Left ventricle myocardium superior (tissue), 1 donor: ENCODE data around the gene ANKS1A. TPM values are rescaled to one million over a fixed set of nuclear protein-coding genes. Genes with fewer than 3 reads are reported as not detected.
"Not testable (repeated sequence)": the region's sequence is repeated elsewhere in the genome, so short reads cannot be mapped to it uniquely, and the experiment has no call there.

ENCODE experiments used
- ATAC-seq: fragments of 200-7000 bp; cut with Tn5 transposase; one replicate; pipeline ENCODE4 v1.9.1; 2020; ENCODE audit warnings: mild to moderate bottlenecking, moderate library complexity
- DNase-seq: peaks from one replicate; pipeline ENCODE4 v3.0.0-alpha.2; 2020
- intact Hi-C: fragments of 100-400 bp; cut with micrococcal nuclease; formaldehyde crosslinking; loops from one replicate; pipeline ENCODE4 v1.11.0; 2022
- long read RNA-seq: library from polyadenylated mRNA; unstranded; transcript quantifications from one replicate; pipeline ENCODE4 v2.0.0, GENCODE V29; 2021
- total RNA-seq: library from RNA; stranded (reverse); fragmentation: NEBNext Ultra II Directional; extraction: Animal tissue kit (Norgen Biotek cat#: 25700); gene quantifications from one replicate; pipeline ENCODE4 v1.2.1, GENCODE V29; 2021
- donor health status: DM: no; HTN: yes; CAD: no; lungs with severe emphysema.

ANKS1A gene
- total RNA-seq: 29.1 TPM
- long read RNA-seq, full-length matches to known transcripts: 1 of 50 reads
- long read RNA-seq, partial matches to known transcripts: 11 of 50 reads
- long read RNA-seq, other reads (novel, unspliced or antisense): 38 of 50 reads

GRCh38 chr6:34888874-34889555 is at the start of gene ANKS1A:
TSS of gene ANKS1A (plus strand) at chr6:34889255. CDS start at chr6:34889403, 148 bp downstream.
- DNase-seq: peak; percentile 91
- ATAC-seq: peak; percentile 87
- intact Hi-C loops: no loop called here

GRCh38 chr6:34839666-34840352 is 49.2 kb upstream of the ANKS1A start:
- ATAC-seq: peak; percentile 40
- intact Hi-C loops: no loop called here
- DNase-seq: no peak

GRCh38 chr6:34849066-34849465 is 40.0 kb upstream of the ANKS1A start:
- DNase-seq, intact Hi-C loops: not testable (repeated sequence)
- peak; percentile 63 for ATAC-seq

- DNase-seq: no peak
- no peak for ATAC-seq
- intact Hi-C loops: no loop called here
Measured at GRCh38 chr6:34851361-34851760, 37.7 kb upstream of the ANKS1A start.

- DNase-seq (no peak), ATAC-seq (no peak)
- intact Hi-C loops: no loop called here
Measured at GRCh38 chr6:34852406-34853085, 36.5 kb upstream of the ANKS1A start.

GRCh38 chr6:34855463-34855862 is 33.6 kb upstream of the ANKS1A start:
- DNase-seq: no peak
- ATAC-seq: no peak
- intact Hi-C loops: no loop called here

GRCh38 chr6:34858681-34859080 is 30.4 kb upstream of the ANKS1A start:
- ATAC-seq: no peak
- intact Hi-C loops: no loop called here
- DNase-seq: no peak

GRCh38 chr6:34859951-34860350 is 29.1 kb upstream of the ANKS1A start:
- ATAC-seq: no peak
- DNase-seq: no peak
- intact Hi-C loops: no loop called here

GRCh38 chr6:34860776-34861175 is 28.3 kb upstream of the ANKS1A start:
- DNase-seq (no peak), ATAC-seq (no peak)
- intact Hi-C loops: no loop called here

- peak; percentile 37 for ATAC-seq
- intact Hi-C loops: no loop called here
- DNase-seq: no peak
Measured at GRCh38 chr6:34864007-34864406, 25.0 kb upstream of the ANKS1A start.

GRCh38 chr6:34865107-34865506 is 23.9 kb upstream of the ANKS1A start:
- no peak for DNase-seq
- peak; percentile 84 for ATAC-seq
- intact Hi-C loops: no loop called here

GRCh38 chr6:34866509-34866908 is 22.5 kb upstream of the ANKS1A start:
- intact Hi-C loops: no loop called here
- ATAC-seq (no peak), DNase-seq (no peak)

- ATAC-seq (peak; percentile 68), DNase-seq (no peak)
- intact Hi-C loops: no loop called here
Measured at GRCh38 chr6:34867484-34867883, 21.6 kb upstream of the ANKS1A start.

- ATAC-seq (no peak), DNase-seq (no peak)
- intact Hi-C loops: no loop called here
Measured at GRCh38 chr6:34871853-34872252, 17.2 kb upstream of the ANKS1A start.

GRCh38 chr6:34872332-34872731 is 16.7 kb upstream of the ANKS1A start:
- intact Hi-C loops: no loop called here
- no peak for ATAC-seq
- DNase-seq: no peak

- DNase-seq: no peak
- intact Hi-C loops: no loop called here
- ATAC-seq: no peak
Measured at GRCh38 chr6:34875292-34876213, 13.5 kb upstream of the ANKS1A start.

GRCh38 chr6:34876472-34876871 is 12.6 kb upstream of the ANKS1A start:
- ATAC-seq: no peak
- intact Hi-C loops: no loop called here

GRCh38 chr6:34877259-34877658 is 11.8 kb upstream of the ANKS1A start:
- DNase-seq: no peak
- intact Hi-C loops: no loop called here
- no peak for ATAC-seq

More at GRCh38 chr6:34876472-34876871, 12.6 kb upstream of the ANKS1A start:
- DNase-seq: no peak

GRCh38 chr6:34877869-34878485 is 11.1 kb upstream of the ANKS1A start:
- intact Hi-C loops: no loop called here
- DNase-seq (no peak), ATAC-seq (no peak)
